K562 (cell line): ENCODE results near the gene NUP133. TPM values are rescaled to one million over a fixed set of nuclear protein-coding genes. Genes with fewer than 3 reads are reported as not detected.

Experiments
- BHLHE40 ChIP-seq: IDR thresholded peaks from 2 replicates; pipeline ENCODE4 v1.6.1; 2011; ENCODE audit warnings: low read length, improper control_type of control experiment
- HCFC1 ChIP-seq: IDR thresholded peaks from 2 replicates; pipeline ENCODE4 v1.6.1; 2012; ENCODE audit warnings: low read depth, low read length, improper control_type of control experiment
- PCBP2 ChIP-seq: fragments of 200-400 bp; formaldehyde crosslinking; IDR thresholded peaks from 2 replicates; pipeline ENCODE4 v1.6.1; 2018; ENCODE audit warnings: low read length, low read depth, mild to moderate bottlenecking, moderate library complexity; ENCODE audit not compliant: poor library complexity, severe bottlenecking
- RREB1 ChIP-seq: fragments of 250-450 bp; sonication (Bioruptor Pico); IDR thresholded peaks from 2 replicates; pipeline ENCODE4 v1.4.0; 2020
- TAL1 ChIP-seq: fragments of 450-650 bp; IDR thresholded peaks from 2 replicates; pipeline ENCODE4 v1.6.1; 2016; ENCODE audit warnings: mild to moderate bottlenecking
- TEAD4 ChIP-seq, 2 experiments: sonication (generic) in 1 of 2; formaldehyde crosslinking in 1 of 2; IDR thresholded peaks; 2 replicates each; pipeline versions ENCODE4 v1.6.1 to v1.8.0; 2012 to 2022; ENCODE audit warnings: borderline replicate concordance in 1 of 2, inconsistent platforms in 1 of 2, low read length in 1 of 2, mild to moderate bottlenecking in 1 of 2, missing genetic modification reagents in 1 of 2
- ZBTB40 ChIP-seq, 2 experiments: fragments of 450-650 bp in 1 of 2; sonication (generic) in 1 of 2; formaldehyde crosslinking in 1 of 2; IDR thresholded peaks; 2 replicates each; pipeline versions ENCODE4 v1.7.1 to v1.9.0; 2016 to 2022; ENCODE audit warnings: inconsistent platforms in 1 of 2, mild to moderate bottlenecking in 1 of 2, missing genetic modification reagents in 1 of 2
- ZNF146 ChIP-seq: IDR thresholded peaks from one replicate; pipeline ENCODE4 v1.6.1; 2018; ENCODE audit warnings: missing compliant biosample characterization; ENCODE audit not compliant: unreplicated experiment
- polyA plus RNA-seq, 8 experiments: library from polyadenylated mRNA; depleted of rRNA in 4 of 8; stranded (reverse) in 5 of 8; unstranded in 3 of 8; fragments of >200 nt; fragmentation: Nextera tagmentation in 2 of 8; fragmentation: Illumina TruSeq in 1 of 8; extraction: Ambion mirVana in 2 of 8; extraction: Trizol in 1 of 8; gene quantifications; 2 replicates each; pipeline versions ENCODE4 v1.2.1 to v1.2.3, GENCODE V29; 2011 to 2014; ENCODE audit warnings: inconsistent platforms in 1 of 8, missing spikeins in 1 of 8
- total RNA-seq, 7 experiments: library from RNA; depleted of rRNA in 6 of 7; stranded (reverse); fragments of >200 nt in 6 of 7; fragmentation: Illumina TruSeq in 2 of 7; extraction: Trizol in 2 of 7; gene quantifications; 2 replicates each; pipeline versions ENCODE4 v1.2.1 to v1.2.3, GENCODE V29; 2011 to 2021; ENCODE audit warnings: low replicate concordance in 1 of 7
- TF ChIP-seq, protein P1 (sequence below): fragments of 250-450 bp; sonication (Bioruptor Pico); IDR thresholded peaks from 2 replicates; pipeline ENCODE4 v1.5.1; 2021; ENCODE audit warnings: mild to moderate bottlenecking

NUP133 gene
- total and polyA plus RNA-seq, 9 of the 15 experiments (the other 6 are each of a cell fraction or from before 2014, with no cell fraction given): 21.7 to 85.1 (median 61.3) TPM

DNA sequence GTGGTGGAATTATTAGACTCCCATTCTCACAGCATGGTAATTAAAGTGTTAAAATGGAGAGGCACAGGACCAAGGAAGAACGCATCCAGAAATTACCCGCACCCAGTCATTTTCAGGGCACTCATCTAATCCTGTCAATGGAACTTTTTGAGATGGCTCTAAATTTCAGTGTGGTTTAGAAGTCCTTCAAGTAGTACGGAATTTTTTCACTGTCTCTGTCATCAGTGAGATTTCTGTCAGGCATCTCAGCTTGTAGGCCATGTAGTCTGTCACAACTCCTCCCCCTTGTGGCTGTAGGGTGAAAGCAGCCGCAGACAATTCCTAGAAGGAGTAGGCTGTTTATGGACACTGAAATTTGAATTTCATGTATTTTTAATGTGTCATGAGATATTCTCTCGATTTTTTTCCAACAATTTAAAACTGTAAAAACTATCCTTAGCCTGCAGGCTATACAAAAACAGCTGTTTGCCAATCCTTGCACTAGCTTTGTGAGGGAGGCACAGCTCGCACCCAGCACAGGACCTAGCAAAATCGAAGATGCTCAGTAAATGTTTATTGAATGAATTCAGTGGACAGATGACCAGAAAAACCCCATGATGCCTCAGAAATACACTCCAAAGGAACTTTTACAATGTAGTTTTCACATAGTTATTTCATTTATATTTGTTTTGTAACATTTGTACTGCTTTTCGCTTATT is 6.6 kb upstream of the NUP133 start (continued):
- TF ChIP-seq ZBTB40 (IDR thresholded peaks at IDR 0.05) (no peak), ZBTB40 (CRISPR knock-in tag; IDR thresholded peaks at IDR 0.05) (no peak), TEAD4 (IDR thresholded peaks at IDR 0.05; ENCODE audit: low read length) (peak; percentile 42; the same call in 1 of the 2 replicates), TEAD4 (CRISPR knock-in tag; IDR thresholded peaks at IDR 0.05; ENCODE audit: borderline replicate concordance) (no peak), BHLHE40 (0 out of 2 replicates have a peak, but pooled peaks have one; percentile 30), HCFC1 (0 out of 2 replicates have a peak, but pooled peaks have one; percentile 21), ZNF146 (CRISPR knock-in tag) (no peak), RREB1 (no peak), TAL1 (no peak), PCBP2 (no peak)
- TF ChIP-seq, protein P1, sequence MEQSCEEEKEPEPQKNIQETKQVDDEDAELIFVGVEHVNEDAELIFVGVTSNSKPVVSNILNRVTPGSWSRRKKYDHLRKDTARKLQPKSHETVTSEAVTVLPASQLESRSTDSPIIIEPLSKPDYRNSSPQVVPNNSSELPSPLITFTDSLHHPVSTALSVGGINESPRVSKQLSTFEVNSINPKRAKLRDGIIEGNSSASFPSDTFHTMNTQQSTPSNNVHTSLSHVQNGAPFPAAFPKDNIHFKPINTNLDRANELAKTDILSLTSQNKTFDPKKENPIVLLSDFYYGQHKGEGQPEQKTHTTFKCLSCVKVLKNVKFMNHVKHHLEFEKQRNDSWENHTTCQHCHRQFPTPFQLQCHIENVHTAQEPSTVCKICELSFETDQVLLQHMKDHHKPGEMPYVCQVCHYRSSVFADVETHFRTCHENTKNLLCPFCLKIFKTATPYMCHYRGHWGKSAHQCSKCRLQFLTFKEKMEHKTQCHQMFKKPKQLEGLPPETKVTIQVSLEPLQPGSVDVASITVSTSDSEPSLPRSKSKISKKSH (CRISPR knock-in tag): no peak
